ENCODE results near the gene GPC4.

The GPC4 gene

GRCh38 chrX:133273180-133273579 is 142.1 kb downstream of the GPC4 start:
- TF ChIP-seq CTCF (conservative IDR thresholded peaks at IDR 0.05), result no peak
- no peak overlapping the region for H3K27ac ChIP-seq

GRCh38 chrX:133269168-133269567 is 146.1 kb downstream of the GPC4 start:
- H3K27ac ChIP-seq, result no peak overlapping the region
- TF ChIP-seq CTCF (conservative IDR thresholded peaks at IDR 0.05), result no peak

- no peak overlapping the region for H3K27ac ChIP-seq
- TF ChIP-seq CTCF (conservative IDR thresholded peaks at IDR 0.05), result no peak
These were observed 147.7 kb downstream of the GPC4 start for GRCh38 chrX:133267621-133268020.

GRCh38 chrX:133265331-133265730 is 150.0 kb downstream of the GPC4 start:
- no peak overlapping the region for H3K27ac ChIP-seq

GRCh38 chrX:133258481-133258880 is 156.8 kb downstream of the GPC4 start:
- H3K27ac ChIP-seq, result no peak overlapping the region
- no peak for TF ChIP-seq CTCF (conservative IDR thresholded peaks at IDR 0.05)

More at GRCh38 chrX:133265331-133265730, 150.0 kb downstream of the GPC4 start:
- TF ChIP-seq CTCF (conservative IDR thresholded peaks at IDR 0.05), result no peak

GRCh38 chrX:133254666-133255065 is 160.6 kb downstream of the GPC4 start:
- no peak overlapping the region for H3K27ac ChIP-seq
- no peak for TF ChIP-seq CTCF (conservative IDR thresholded peaks at IDR 0.05)

- TF ChIP-seq CTCF (conservative IDR thresholded peaks at IDR 0.05), result no peak
- no peak overlapping the region for H3K27ac ChIP-seq
These were observed 164.1 kb downstream of the GPC4 start for GRCh38 chrX:133251204-133251603.
